Cardiac muscle cell (in vitro differentiated cells and primary cell): Measurements from ENCODE around the gene GNAZ. TPM values are rescaled to one million over a fixed set of nuclear protein-coding genes. Genes with fewer than 3 reads are reported as not detected.

Source experiments
- DNase-seq, 2 donors: peaks; one replicate each; pipeline versions ENCODE4 v3.0.0 to v3.0.0-alpha.2; 2010 to 2017; ENCODE audit warnings: low read depth in 1 of 2, low spot score in 1 of 2
- H3K27ac ChIP-seq: fragments of 200-600 bp; sonication (generic); 2 replicates; pipeline ENCODE4 v1.5.1; 2016
- H3K27me3 ChIP-seq: fragments of 200-600 bp; sonication (generic); 2 replicates; pipeline ENCODE4 v1.6.0; 2016; ENCODE audit warnings: control low read depth
- H3K36me3 ChIP-seq: fragments of 200-600 bp; sonication (generic); 2 replicates; pipeline ENCODE4 v1.5.1; 2016; ENCODE audit warnings: control low read depth
- H3K4me1 ChIP-seq: fragments of 200-600 bp; sonication (generic); 2 replicates; pipeline ENCODE4 v1.8.1; 2017; ENCODE audit warnings: low read depth, mild to moderate bottlenecking, mixed run types
- H3K4me3 ChIP-seq: fragments of 200-600 bp; sonication (generic); 2 replicates; pipeline ENCODE4 v1.5.1; 2016; ENCODE audit warnings: mild to moderate bottlenecking
- H3K9me3 ChIP-seq: fragments of 200-600 bp; sonication (generic); 2 replicates; pipeline ENCODE4 v1.5.1; 2017; ENCODE audit warnings: low read depth, mild to moderate bottlenecking, control low read depth
- CTCF ChIP-seq: IDR thresholded peaks from 2 replicates; pipeline ENCODE4 v1.5.1; 2012; ENCODE audit warnings: low read depth, mild to moderate bottlenecking, low read length
- polyA plus RNA-seq: library from polyadenylated mRNA; unstranded; fragments of >200 nt; fragmentation: Nextera tagmentation; extraction: Ambion mirVana; gene quantifications from 2 replicates; pipeline ENCODE4 v1.2.1, GENCODE V29; 2016
- total RNA-seq: library from RNA; depleted of rRNA; stranded (reverse); fragments of >200 nt; gene quantifications from 2 replicates; pipeline ENCODE4 v1.2.3, GENCODE V29; 2016

Gene GNAZ
- total and polyA plus RNA-seq, 2 experiments from 2014 or later = 1.8 to 3.7 TPM

GRCh38 chr22:23127788-23128187 is 57.5 kb downstream of the GNAZ start:
- no peak for DNase-seq
- no peak for TF ChIP-seq CTCF
- Histone ChIP-seq H3K9me3 (no peaks in the 10 kb centered on the region), H3K4me1 (no peaks in the 10 kb centered on the region), H3K27me3 (no peaks in the 10 kb centered on the region), H3K36me3 (no peaks in the 10 kb centered on the region), H3K4me3 (no peak overlapping the region), H3K27ac (no peak overlapping the region)

DNA sequence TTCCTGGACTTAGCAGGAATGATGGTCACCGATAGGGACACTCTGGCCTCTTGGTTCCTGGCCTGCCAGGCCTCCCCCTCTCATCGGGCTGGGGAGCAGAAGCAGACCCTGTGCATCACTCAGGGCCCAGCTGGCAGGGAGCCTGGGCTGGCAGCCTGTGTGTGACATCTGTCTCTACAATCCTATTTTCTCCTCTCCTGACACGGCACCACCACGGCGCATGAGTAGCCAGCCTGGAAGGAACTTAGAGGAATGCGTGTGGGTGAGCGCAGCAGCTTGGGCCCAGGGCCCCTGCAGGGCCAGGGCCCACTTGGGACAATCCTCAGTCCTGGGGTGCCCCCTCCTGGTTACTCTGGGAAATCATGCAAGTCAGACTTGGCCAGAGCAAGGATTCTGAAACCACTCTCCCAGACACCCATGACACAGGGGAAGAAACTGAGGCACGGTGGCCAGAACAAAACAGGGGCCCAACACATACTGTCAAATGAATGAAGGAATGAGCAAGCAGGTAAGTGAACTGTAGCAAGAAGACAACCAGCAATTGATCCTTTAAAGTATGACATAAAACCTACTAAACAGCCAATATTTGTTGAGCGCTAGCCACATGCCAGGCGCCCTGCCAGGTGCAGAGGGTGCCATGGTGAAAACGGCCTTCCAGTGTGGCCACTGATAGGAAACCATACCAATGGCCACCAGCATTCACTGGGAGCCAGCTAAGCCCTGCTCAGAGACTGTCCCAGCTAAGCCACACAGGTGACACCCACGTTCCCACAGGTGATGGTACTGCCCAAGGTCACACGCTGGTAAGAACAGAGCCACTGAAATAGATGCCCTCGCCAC is 58.2 kb downstream of the GNAZ start:
- peak; percentile 78 for TF ChIP-seq CTCF
- H3K36me3 ChIP-seq = no peaks in the 10 kb centered on the region
- peak; percentile 78 to 88 for DNase-seq
- H3K27ac ChIP-seq = no peak overlapping the region
- H3K4me3 ChIP-seq = no peak overlapping the region
- H3K27me3 ChIP-seq = no peaks in the 10 kb centered on the region
- H3K4me1 ChIP-seq = no peaks in the 10 kb centered on the region
- no peaks in the 10 kb centered on the region for H3K9me3 ChIP-seq

- TF ChIP-seq CTCF = no peak
- no peak overlapping the region for H3K27ac ChIP-seq
- no peak for DNase-seq
These were observed 58.8 kb downstream of the GNAZ start for GRCh38 chr22:23129149-23129548.

DNA sequence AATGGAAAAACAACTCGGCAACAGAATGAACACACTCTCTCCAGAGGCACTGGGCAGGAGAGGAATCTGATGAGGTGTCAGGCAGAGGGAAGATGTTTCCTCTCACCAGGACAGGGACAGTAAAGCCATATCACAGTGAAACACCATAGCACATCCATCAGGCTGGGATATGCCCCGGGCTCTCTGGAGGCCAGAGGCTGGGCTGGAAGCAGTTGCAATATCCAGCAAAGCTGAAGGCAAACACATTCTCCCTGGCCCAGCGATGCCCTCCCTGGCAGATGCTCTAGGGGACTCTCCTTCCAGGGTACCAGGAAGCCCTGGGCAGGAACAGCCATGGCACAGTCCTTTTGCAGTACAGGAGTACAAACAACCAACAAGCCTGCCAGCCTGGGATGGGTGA is 60.4 kb downstream of the GNAZ start:
- no peak for DNase-seq
- no peaks in the 10 kb centered on the region for H3K27me3 ChIP-seq
- no peak overlapping the region for H3K4me3 ChIP-seq
- no peaks in the 10 kb centered on the region for H3K9me3 ChIP-seq
- no peaks in the 10 kb centered on the region for H3K4me1 ChIP-seq
- no peak for TF ChIP-seq CTCF
- H3K36me3 ChIP-seq = no peaks in the 10 kb centered on the region
- no peak overlapping the region for H3K27ac ChIP-seq

More at GRCh38 chr22:23129149-23129548, 58.8 kb downstream of the GNAZ start:
- no peaks in the 10 kb centered on the region for H3K27me3 ChIP-seq
- no peaks in the 10 kb centered on the region for H3K36me3 ChIP-seq
- no peaks in the 10 kb centered on the region for H3K9me3 ChIP-seq
- no peak overlapping the region for H3K4me3 ChIP-seq
- H3K4me1 ChIP-seq = no peaks in the 10 kb centered on the region

- H3K4me3 ChIP-seq = no peak overlapping the region
- DNase-seq = no peak
- no peak for TF ChIP-seq CTCF
These were observed 61.6 kb downstream of the GNAZ start for GRCh38 chr22:23131931-23132330.

More at GRCh38 chr22:23131931-23132330, 61.6 kb downstream of the GNAZ start:
- H3K9me3 ChIP-seq = no peaks in the 10 kb centered on the region
- no peak overlapping the region for H3K27ac ChIP-seq
- H3K36me3 ChIP-seq = no peaks in the 10 kb centered on the region
- no peaks in the 10 kb centered on the region for H3K4me1 ChIP-seq
- H3K27me3 ChIP-seq = no peaks in the 10 kb centered on the region
